Measurements from ENCODE around the gene TPD52L1.
A peak's percentile ranks its signal among the peaks of the same experiment; 100 is the strongest.

The TPD52L1 gene

GRCh38 chr6:125307150-125307838, 153.7 kb downstream of the TPD52L1 start:
- no peaks in the 10 kb centered on the region for H3K36me3 Mint-ChIP-seq (ENCODE audit: low read depth)
- no peak overlapping the region for H3K27ac Mint-ChIP-seq
- peak; percentile 46 for ATAC-seq
- DNase-seq = no peak
- peaks cover 12% of the 10 kb centered on the region for H3K4me1 Mint-ChIP-seq
- H3K4me3 Mint-ChIP-seq = no peak overlapping the region
- H3K9me3 Mint-ChIP-seq = peaks cover 9% of the 10 kb centered on the region
- peaks cover 8% of the 10 kb centered on the region for H3K27me3 Mint-ChIP-seq

- H3K4me1 Mint-ChIP-seq = peaks cover 6% of the 10 kb centered on the region
- H3K27me3 Mint-ChIP-seq = peaks cover 8% of the 10 kb centered on the region
- peaks cover 1% of the 10 kb centered on the region for H3K9me3 Mint-ChIP-seq
- H3K4me3 Mint-ChIP-seq = no peak overlapping the region
- peak; percentile 46 for ATAC-seq
- H3K27ac Mint-ChIP-seq = peak overlapping the region; percentile 46
- H3K36me3 Mint-ChIP-seq (ENCODE audit: low read depth) = no peaks in the 10 kb centered on the region
- DNase-seq = no peak
These were observed 154.5 kb downstream of the TPD52L1 start for GRCh38 chr6:125307964-125308615.

- no peak for DNase-seq
- ATAC-seq = peak; percentile 72
- Mint-ChIP-seq H3K27me3 (peaks cover 8% of the 10 kb centered on the region), H3K4me1 (peaks cover 6% of the 10 kb centered on the region), H3K4me3 (no peak overlapping the region), H3K9me3 (no peaks in the 10 kb centered on the region), H3K36me3 (ENCODE audit: low read depth) (no peaks in the 10 kb centered on the region), H3K27ac (no peak overlapping the region)
These were observed 157.5 kb downstream of the TPD52L1 start for GRCh38 chr6:125310994-125311649.

GRCh38 chr6:125312478-125312877, 158.9 kb downstream of the TPD52L1 start:
- ATAC-seq (no peak), DNase-seq (no peak)
- Mint-ChIP-seq H3K27ac (no peak overlapping the region), H3K9me3 (no peaks in the 10 kb centered on the region), H3K27me3 (peaks cover 4% of the 10 kb centered on the region), H3K36me3 (ENCODE audit: low read depth) (no peaks in the 10 kb centered on the region), H3K4me1 (peaks cover 6% of the 10 kb centered on the region), H3K4me3 (no peak overlapping the region)

GRCh38 chr6:125312950-125313349, 159.4 kb downstream of the TPD52L1 start:
- Mint-ChIP-seq H3K4me1 (peaks cover 3% of the 10 kb centered on the region), H3K4me3 (no peak overlapping the region), H3K36me3 (ENCODE audit: low read depth) (no peaks in the 10 kb centered on the region), H3K27me3 (peaks cover 6% of the 10 kb centered on the region), H3K27ac (no peak overlapping the region), H3K9me3 (no peaks in the 10 kb centered on the region)
- ATAC-seq (no peak), DNase-seq (no peak)

Data from activated naive CD8-positive, alpha-beta T cell treated with anti-CD3 and anti-CD28 coated beads, Interleukin-2, amount 50 U/mL, for 24 hours (primary cell).